ENCODE results near the gene MKNK1.

The MKNK1 gene

GRCh38 chr1:46532095-46532494 lies 72.0 kb downstream of the MKNK1 start:
- no peak for FAIRE-seq
- DNase-seq (ENCODE audit: insufficient read length, low spot score), result no peak

GRCh38 chr1:46530791-46531409 lies 73.2 kb downstream of the MKNK1 start:
- FAIRE-seq (no peak), DNase-seq (ENCODE audit: insufficient read length, low spot score) (no peak)
- no peak for TF ChIP-seq CTCF (IDR thresholded peaks at IDR 0.05; ENCODE audit: insufficient read depth, missing control alignments)

More at GRCh38 chr1:46532095-46532494, 72.0 kb downstream of the MKNK1 start:
- no peak for TF ChIP-seq CTCF (IDR thresholded peaks at IDR 0.05; ENCODE audit: insufficient read depth, missing control alignments)

GRCh38 chr1:46530311-46530710 lies 73.8 kb downstream of the MKNK1 start:
- no peak for DNase-seq (ENCODE audit: insufficient read length, low spot score)
- FAIRE-seq, result no peak
- TF ChIP-seq CTCF (IDR thresholded peaks at IDR 0.05; ENCODE audit: insufficient read depth, missing control alignments), result no peak

GRCh38 chr1:46529031-46529630 lies 74.9 kb downstream of the MKNK1 start:
- FAIRE-seq (no peak), DNase-seq (ENCODE audit: insufficient read length, low spot score) (no peak)
- TF ChIP-seq CTCF (IDR thresholded peaks at IDR 0.05; ENCODE audit: insufficient read depth, missing control alignments), result no peak

GRCh38 chr1:46528297-46528955 lies 75.6 kb downstream of the MKNK1 start:
- DNase-seq (ENCODE audit: insufficient read length, low spot score) (no peak), FAIRE-seq (no peak)
- TF ChIP-seq CTCF (IDR thresholded peaks at IDR 0.05; ENCODE audit: insufficient read depth, missing control alignments), result peak; percentile 15

- FAIRE-seq (peak; percentile 68), DNase-seq (ENCODE audit: insufficient read length, low spot score) (peak; percentile 81)
- TF ChIP-seq CTCF (IDR thresholded peaks at IDR 0.05; ENCODE audit: insufficient read depth, missing control alignments), result peak; percentile 99
These were observed 76.4 kb downstream of the MKNK1 start for GRCh38 chr1:46527474-46528296.
